Naive B cell (primary cell): ENCODE data around the gene CHGA. TPM values are rescaled to one million over a fixed set of nuclear protein-coding genes. Genes with fewer than 3 reads are reported as not detected.

Experiments
- ATAC-seq, 2 donors: fragments of 150-1000 bp; cut with Tn5 transposase; 2 replicates each; pipeline ENCODE4 v1.10.0; 2021; ENCODE audit warnings: low read depth in 2 of 2, mild to moderate bottlenecking in 2 of 2, moderate library complexity in 2 of 2
- DNase-seq: peaks from one replicate; pipeline ENCODE4 v3.0.0; 2022
- H3K27ac Mint-ChIP-seq, 6 donors: one replicate each; pipeline ENCODE4 v1.8.0; 2020 to 2022; ENCODE audit warnings: mild to moderate bottlenecking in 6 of 6, mixed read lengths in 6 of 6, moderate library complexity in 5 of 6, inconsistent platforms in 2 of 6
- H3K27me3 Mint-ChIP-seq, 3 donors: one replicate each; pipeline ENCODE4 v1.8.0; 2021 to 2022; ENCODE audit warnings: mixed read lengths in 3 of 3, mild to moderate bottlenecking in 1 of 3
- H3K36me3 Mint-ChIP-seq, 2 donors: one replicate each; pipeline ENCODE4 v1.8.0; 2020 to 2022; ENCODE audit warnings: mixed read lengths in 2 of 2, inconsistent platforms in 1 of 2, mild to moderate bottlenecking in 1 of 2
- H3K4me1 Mint-ChIP-seq, 3 donors: one replicate each; pipeline ENCODE4 v1.8.0; 2020 to 2022; ENCODE audit warnings: mixed read lengths in 3 of 3, inconsistent platforms in 1 of 3, mild to moderate bottlenecking in 1 of 3, moderate library complexity in 1 of 3
- H3K4me3 Mint-ChIP-seq, 8 donors: one replicate each; pipeline ENCODE4 v1.8.0; 2020 to 2022; ENCODE audit warnings: mild to moderate bottlenecking in 8 of 8, mixed read lengths in 8 of 8, moderate library complexity in 8 of 8, inconsistent platforms in 2 of 8
- H3K9me3 Mint-ChIP-seq, 7 donors: one replicate each; pipeline ENCODE4 v1.8.0; 2020 to 2022; ENCODE audit warnings: mixed read lengths in 7 of 7, mild to moderate bottlenecking in 5 of 7, inconsistent platforms in 2 of 7, moderate library complexity in 1 of 7
- polyA plus RNA-seq, 6 donors: library from polyadenylated mRNA; unstranded; fragments of 300-500 nt; fragmentation: Illumina TruSeq; gene quantifications; one replicate each; pipeline ENCODE4 v1.2.3, GENCODE V29; 2021; ENCODE audit warnings: low read depth in 6 of 6

CHGA gene
- polyA plus RNA-seq, 6 donors from 2014 or later: not detected

DNA sequence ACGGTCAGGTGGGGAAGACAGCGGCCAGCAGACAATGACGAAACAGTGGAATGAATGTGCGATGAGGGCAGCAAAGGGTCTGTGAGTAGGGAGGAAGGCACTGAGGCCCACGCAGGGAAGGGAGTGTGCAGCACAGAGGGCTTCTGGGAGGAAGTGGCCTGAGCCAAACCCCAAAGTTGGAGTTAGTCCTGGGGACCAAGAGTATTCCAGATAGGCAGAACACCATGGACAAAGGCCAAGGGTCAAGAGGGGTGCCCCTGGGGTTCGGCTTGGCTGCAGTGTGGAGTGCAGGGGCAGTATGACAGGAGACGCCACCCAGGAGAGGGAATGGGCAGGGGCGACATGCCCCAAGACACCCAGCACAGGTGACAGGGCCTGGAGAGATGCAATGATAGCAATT, 58.8 kb downstream of the CHGA start:
- peaks cover 19 to 47% (median 35%) of the 10 kb centered on the region in 7 donors for H3K9me3 Mint-ChIP-seq
- peaks cover 49 to 59% of the 10 kb centered on the region in 2 donors for H3K36me3 Mint-ChIP-seq
- peaks cover 8 to 24% (median 16%) of the 10 kb centered on the region in 3 donors for H3K4me1 Mint-ChIP-seq
- DNase-seq (no peak), ATAC-seq (no peak)
- peak overlapping the region in 1 of 8 donors; percentile 51 for H3K4me3 Mint-ChIP-seq
- H3K27ac Mint-ChIP-seq: peak overlapping the region in 1 of 6 donors; percentile 1
- no peaks in the 10 kb centered on the region for H3K27me3 Mint-ChIP-seq

DNA sequence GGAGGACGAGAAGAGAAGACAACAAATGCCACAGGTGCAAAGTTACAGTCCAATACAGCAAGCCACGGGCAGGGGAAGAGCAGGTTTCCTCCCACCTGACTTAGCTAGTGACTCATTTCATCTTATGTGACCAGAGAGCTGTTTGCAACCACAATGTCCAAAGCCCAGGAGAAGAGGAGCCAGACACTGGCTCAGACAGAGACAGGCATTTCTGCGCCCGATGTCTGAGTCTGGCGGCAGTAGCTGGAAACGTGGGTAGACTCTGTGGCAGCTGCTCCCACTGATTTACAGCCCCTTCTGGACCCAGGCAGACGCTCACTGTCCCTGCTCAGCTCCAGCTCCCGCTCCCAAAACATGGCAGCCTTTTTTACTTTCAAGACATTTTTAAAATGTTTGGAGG, 60.0 kb downstream of the CHGA start:
- DNase-seq: no peak
- ATAC-seq: no peak
- Mint-ChIP-seq H3K36me3 (peaks cover 37 to 46% of the 10 kb centered on the region in 2 donors), H3K4me3 (peak overlapping the region in 1 of 8 donors; percentile 35), H3K27ac (peak overlapping the region in 2 of 6 donors; percentile 41 to 42), H3K27me3 (no peaks in the 10 kb centered on the region), H3K9me3 (peaks cover 14 to 35% (median 23%) of the 10 kb centered on the region in 7 donors), H3K4me1 (peaks cover 8 to 24% (median 14%) of the 10 kb centered on the region in 3 donors)

DNA sequence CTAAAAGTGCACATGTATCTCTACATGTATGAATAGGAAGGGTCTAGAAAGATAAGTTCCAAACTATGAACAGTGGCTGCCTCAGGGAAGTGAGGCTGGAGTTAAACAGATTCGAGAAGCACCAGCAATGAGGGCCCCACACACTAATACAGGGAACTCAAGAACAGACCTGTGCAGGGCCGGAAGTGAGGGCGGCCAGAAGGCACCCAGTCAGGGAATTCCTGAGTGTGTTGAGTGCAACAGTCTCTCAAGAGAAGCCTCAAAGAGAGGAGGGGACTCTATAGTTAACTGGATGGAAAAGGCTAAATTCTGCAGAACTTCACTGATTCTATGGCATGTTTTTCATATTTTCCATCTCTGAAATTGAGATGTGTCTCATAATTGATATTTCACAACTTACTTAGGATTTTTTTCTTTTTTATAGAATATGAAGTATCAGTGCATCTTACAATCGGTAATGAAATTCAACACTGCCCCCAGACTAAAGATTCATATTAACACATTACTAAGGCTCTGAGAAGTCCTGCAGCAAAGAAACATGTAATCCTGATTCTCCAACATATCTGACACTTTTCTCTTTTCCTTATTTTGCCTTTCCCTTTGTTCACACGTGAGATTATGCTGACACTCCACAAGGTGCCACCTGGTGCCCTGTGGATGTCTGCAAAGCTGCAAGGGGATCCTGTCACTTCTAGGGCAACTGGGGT, 61.3 kb downstream of the CHGA start:
- no peaks in the 10 kb centered on the region for H3K27me3 Mint-ChIP-seq
- H3K36me3 Mint-ChIP-seq: peaks cover 32 to 38% of the 10 kb centered on the region in 2 donors
- ATAC-seq (no peak), DNase-seq (no peak)
- H3K4me1 Mint-ChIP-seq: peaks cover 6 to 29% (median 13%) of the 10 kb centered on the region in 3 donors
- H3K4me3 Mint-ChIP-seq: no peak overlapping the region
- peak overlapping the region in 1 of 6 donors; percentile 47 for H3K27ac Mint-ChIP-seq
- H3K9me3 Mint-ChIP-seq: peaks cover 7 to 22% (median 13%) of the 10 kb centered on the region in 7 donors

Other genes starting within 250 kb of the CHGA start
- gene LGMN, start 174.5 kb upstream of the CHGA start, polyA plus RNA-seq: 10 to 100 TPM in 4 of 6 donors, 1 to 10 TPM in 2; 9.1 to 22.1 (median 13.2) TPM
- gene GOLGA5, start 128.8 kb upstream of the CHGA start, polyA plus RNA-seq: 10 to 100 TPM; 16.0 to 27.5 (median 21.2) TPM
- gene ITPK1, start 192.8 kb downstream of the CHGA start, polyA plus RNA-seq: 10 to 100 TPM in 5 of 6 donors, 1 to 10 TPM in 1; 8.5 to 20.1 (median 16.2) TPM